ENCODE measurements around the gene RNASE4.

The RNASE4 gene

GRCh38 chr14:20676072-20676471, 8.3 kb upstream of the RNASE4 start:
- no peak for DNase-seq

- DNase-seq: peak; percentile 49
Measured at GRCh38 chr14:20679907-20680306, 4.5 kb upstream of the RNASE4 start.

GRCh38 chr14:20680363-20680762, 4.0 kb upstream of the RNASE4 start:
- no peak for DNase-seq

- DNase-seq: no peak
Measured at GRCh38 chr14:20680843-20681347, 3.5 kb upstream of the RNASE4 start.

GRCh38 chr14:20681348-20682126, 2.8 kb upstream of the RNASE4 start:
- peak; percentile 92 for DNase-seq

GRCh38 chr14:20682127-20682434, 2.3 kb upstream of the RNASE4 start:
- no peak for DNase-seq

GRCh38 chr14:20682435-20683124, 1.8 kb upstream of the RNASE4 start:
- DNase-seq: peak; percentile 93

GRCh38 chr14:20683125-20683890, 1.1 kb upstream of the RNASE4 start:
- peak; percentile 96 for DNase-seq

GRCh38 chr14:20684662-20685456, 499 bp downstream of the RNASE4 start:
- DNase-seq: peak; percentile 50

GRCh38 chr14:20686386-20687143, 2.2 kb downstream of the RNASE4 start:
- no peak for DNase-seq

GRCh38 chr14:20687362-20688166, 3.2 kb downstream of the RNASE4 start:
- no peak for DNase-seq

- DNase-seq: no peak
Measured at GRCh38 chr14:20688167-20688839, 3.9 kb downstream of the RNASE4 start, which contains the start of gene ANG. Gene ANG, plus strand, starts transcription at chr14:20688764. Its CDS starts 4,801 bp downstream, at chr14:20693565.

GRCh38 chr14:20690848-20691640, 6.7 kb downstream of the RNASE4 start:
- DNase-seq: peak; percentile 67

- no peak for DNase-seq
Measured at GRCh38 chr14:20692116-20692751, 7.9 kb downstream of the RNASE4 start.

- no peak for DNase-seq
Measured at GRCh38 chr14:20696764-20697163, 12.4 kb downstream of the RNASE4 start.

GRCh38 chr14:20697273-20698017, 13.1 kb downstream of the RNASE4 start:
- DNase-seq: peak; percentile 65

- no peak for DNase-seq
Measured at GRCh38 chr14:20698018-20698329, 13.6 kb downstream of the RNASE4 start.

GRCh38 chr14:20698934-20699333, 14.6 kb downstream of the RNASE4 start:
- DNase-seq: no peak

All from fibroblast of upper back skin (primary cell).